DOHH2 (cell line): ENCODE results near the gene RNU6-8.

Experiments used
- EZH2phosphoT487 ChIP-seq: fragments of 200-600 bp; sonication (generic); IDR thresholded peaks from 2 replicates; pipeline ENCODE4 v1.6.1; 2017; ENCODE audit warnings: borderline replicate concordance, mild to moderate bottlenecking, antibody characterized with exemption, low read length, moderate library complexity, mixed read lengths
- TF ChIP-seq, protein P1 (sequence below): fragments of 200-600 bp; sonication (generic); IDR thresholded peaks from one replicate; pipeline ENCODE4 v1.5.1; 2014; ENCODE audit warnings: antibody characterized with exemption, mild to moderate bottlenecking, low read depth, low read length; ENCODE audit not compliant: poor library complexity, severe bottlenecking

DNA sequence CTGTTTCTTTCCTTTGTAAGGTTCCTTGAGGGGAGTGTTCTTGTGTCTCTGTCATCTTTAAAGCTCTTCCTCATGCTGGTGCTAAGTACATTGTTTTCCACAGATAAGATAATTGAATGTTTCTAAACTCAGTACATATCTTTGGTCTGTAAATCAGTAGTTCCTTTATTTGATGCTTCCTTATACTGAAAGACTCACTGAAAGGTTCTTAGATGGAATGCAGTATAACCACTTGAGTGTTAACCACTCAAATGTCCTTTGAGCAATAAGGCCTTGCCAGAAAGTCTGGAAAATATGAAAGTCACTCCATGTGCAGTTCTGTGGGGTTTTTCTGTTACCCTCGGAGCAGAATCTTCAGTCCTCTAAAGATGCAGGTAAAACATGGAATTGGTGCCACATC lies 23.0 kb upstream of the RNU6-8 start:
- TF ChIP-seq, protein P1, sequence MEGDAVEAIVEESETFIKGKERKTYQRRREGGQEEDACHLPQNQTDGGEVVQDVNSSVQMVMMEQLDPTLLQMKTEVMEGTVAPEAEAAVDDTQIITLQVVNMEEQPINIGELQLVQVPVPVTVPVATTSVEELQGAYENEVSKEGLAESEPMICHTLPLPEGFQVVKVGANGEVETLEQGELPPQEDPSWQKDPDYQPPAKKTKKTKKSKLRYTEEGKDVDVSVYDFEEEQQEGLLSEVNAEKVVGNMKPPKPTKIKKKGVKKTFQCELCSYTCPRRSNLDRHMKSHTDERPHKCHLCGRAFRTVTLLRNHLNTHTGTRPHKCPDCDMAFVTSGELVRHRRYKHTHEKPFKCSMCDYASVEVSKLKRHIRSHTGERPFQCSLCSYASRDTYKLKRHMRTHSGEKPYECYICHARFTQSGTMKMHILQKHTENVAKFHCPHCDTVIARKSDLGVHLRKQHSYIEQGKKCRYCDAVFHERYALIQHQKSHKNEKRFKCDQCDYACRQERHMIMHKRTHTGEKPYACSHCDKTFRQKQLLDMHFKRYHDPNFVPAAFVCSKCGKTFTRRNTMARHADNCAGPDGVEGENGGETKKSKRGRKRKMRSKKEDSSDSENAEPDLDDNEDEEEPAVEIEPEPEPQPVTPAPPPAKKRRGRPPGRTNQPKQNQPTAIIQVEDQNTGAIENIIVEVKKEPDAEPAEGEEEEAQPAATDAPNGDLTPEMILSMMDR: no peak
- no peak for TF ChIP-seq EZH2phosphoT487
